SHP77 (cell line): Measurements from ENCODE around the gene TRUB2.
"Not testable (repeated sequence)": the region's sequence is repeated elsewhere in the genome, so short reads cannot be mapped to it uniquely, and the experiment has no call there.

Source experiments
- DNase-seq, 2 experiments: peaks; one replicate each; lab custom pipeline; 2025; lab: John Stamatoyannopoulos, UW

Gene TRUB2

GRCh38 chr9:128340691-128341434 lies 18.6 kb upstream of the TRUB2 start:
- no peak for DNase-seq

GRCh38 chr9:128339761-128340690 lies 17.8 kb upstream of the TRUB2 start, which contains the start of gene SLC27A4:
SLC27A4 (plus strand) TSS chr9:128340527; CDS start chr9:128343133, 2,606 bp downstream.
- peak; percentile 66 to 81 for DNase-seq

- not testable (repeated sequence) for DNase-seq
These were observed 16.8 kb upstream of the TRUB2 start for GRCh38 chr9:128338852-128339614.

GRCh38 chr9:128337936-128338335 lies 15.7 kb upstream of the TRUB2 start:
- DNase-seq = no peak

DNA sequence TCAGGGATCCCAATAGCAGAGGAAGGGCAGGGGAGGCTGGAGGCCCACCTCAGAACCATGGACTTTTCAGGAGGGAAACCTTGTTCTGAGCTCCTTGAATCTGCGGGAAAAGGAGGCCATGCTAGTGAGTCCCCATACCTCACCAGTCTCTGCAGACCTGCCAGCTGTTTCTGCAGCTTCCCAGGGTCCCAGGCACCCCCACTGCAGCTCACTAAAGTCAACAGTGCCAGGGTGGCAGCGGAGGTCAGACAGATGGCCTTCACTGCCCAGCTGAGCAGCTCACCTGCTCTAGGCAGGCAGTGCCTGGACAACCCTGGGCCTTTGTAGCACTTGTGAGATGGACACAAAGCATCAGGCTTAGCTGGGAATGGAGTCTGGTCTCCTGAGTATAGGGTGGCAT lies 13.7 kb upstream of the TRUB2 start:
- no peak for DNase-seq

DNA sequence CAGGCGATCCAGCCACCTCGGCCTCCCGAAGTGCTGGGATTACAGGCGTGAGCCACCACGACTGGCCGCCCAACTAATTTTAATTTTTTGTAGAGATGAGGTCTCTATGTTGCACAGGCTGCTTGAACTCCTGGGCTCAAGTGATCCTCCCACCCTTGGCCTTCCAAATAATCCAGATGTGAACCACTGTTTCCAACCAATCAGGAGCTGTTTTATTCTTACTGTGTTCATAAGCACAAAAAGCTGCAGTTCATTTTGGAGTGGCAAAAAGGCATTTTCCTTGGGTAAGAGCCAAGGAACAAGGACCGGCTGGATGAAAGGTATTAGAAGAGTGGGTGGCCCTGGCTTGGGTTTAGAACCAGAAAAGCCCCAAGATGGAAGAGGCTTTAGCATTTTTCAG lies 12.9 kb upstream of the TRUB2 start:
- DNase-seq = no peak

GRCh38 chr9:128333451-128333869 lies 11.2 kb upstream of the TRUB2 start:
- no peak for DNase-seq

GRCh38 chr9:128325629-128326028 lies 3.4 kb upstream of the TRUB2 start:
- no peak for DNase-seq

- DNase-seq = no peak
These were observed 2.2 kb upstream of the TRUB2 start for GRCh38 chr9:128324401-128324800.

- DNase-seq = no peak
These were observed 1.5 kb upstream of the TRUB2 start for GRCh38 chr9:128323791-128324190.

GRCh38 chr9:128323212-128323730 lies 1.0 kb upstream of the TRUB2 start:
- no peak for DNase-seq

- DNase-seq = no peak
These were observed 306 bp downstream of the TRUB2 start for GRCh38 chr9:128321879-128322403.

DNA sequence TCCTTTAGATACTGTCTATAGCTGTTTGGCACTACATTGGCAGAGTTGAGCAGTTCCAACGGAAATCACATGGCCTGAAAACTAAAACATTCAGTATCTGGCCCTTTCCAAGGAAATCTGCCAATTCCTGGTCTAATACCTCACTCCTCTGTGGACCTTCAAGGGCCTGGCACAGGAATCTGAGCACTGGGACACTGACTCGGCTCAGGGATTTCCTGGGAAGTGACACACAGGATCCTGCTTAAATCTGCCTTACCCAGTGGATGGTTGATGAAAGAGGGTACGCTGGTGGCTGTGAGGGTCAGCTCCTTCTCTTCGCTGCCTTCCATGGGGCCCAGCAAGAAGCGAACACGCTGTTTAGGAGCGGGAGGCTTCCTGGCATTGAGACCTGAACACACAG lies 904 bp downstream of the TRUB2 start:
- no peak for DNase-seq

- no peak for DNase-seq
These were observed 4.6 kb downstream of the TRUB2 start for GRCh38 chr9:128317629-128318028.

GRCh38 chr9:128316421-128316820 lies 5.8 kb downstream of the TRUB2 start:
- DNase-seq = no peak

GRCh38 chr9:128314697-128315096 lies 7.5 kb downstream of the TRUB2 start:
- DNase-seq = no peak

DNA sequence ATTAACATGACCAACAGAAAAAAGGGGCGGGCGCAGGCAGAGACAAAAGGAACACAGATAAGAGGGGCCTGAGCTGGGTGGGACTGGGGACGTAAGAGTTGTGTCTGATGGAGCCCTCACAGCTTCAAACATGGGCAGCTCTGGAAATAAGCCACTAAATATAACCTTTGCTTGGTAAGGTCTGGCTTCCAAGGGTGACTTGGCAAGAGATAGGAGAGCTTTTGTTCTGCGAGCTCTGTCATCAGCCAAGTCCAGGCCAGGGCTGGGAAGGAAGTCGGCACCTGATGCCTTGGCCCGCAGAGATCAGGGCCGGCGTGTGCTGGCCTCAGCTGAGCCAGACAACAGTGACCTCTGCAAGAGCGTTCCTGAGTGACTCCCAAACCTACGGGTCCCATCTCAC lies 11.8 kb downstream of the TRUB2 start:
- DNase-seq = no peak

DNA sequence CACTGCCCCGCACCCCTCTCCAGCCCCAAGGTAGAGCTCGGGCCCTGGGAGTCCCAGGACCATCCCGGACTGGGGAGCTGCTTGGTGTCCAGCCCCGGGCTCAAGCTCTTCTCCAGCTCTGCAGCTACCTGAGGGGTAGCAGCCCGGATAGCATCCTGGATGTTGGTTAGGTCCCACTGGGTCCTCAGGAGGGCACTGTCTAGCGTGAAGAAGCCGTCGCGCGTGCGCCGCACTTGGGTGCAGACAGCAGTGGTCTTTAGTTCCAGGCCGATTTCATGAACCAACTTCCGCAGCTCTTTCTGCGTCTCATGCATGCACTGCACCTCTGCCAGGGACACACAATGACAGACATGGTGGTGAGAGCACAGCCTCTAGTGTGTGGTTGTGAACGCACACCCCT lies 12.7 kb downstream of the TRUB2 start:
- no peak for DNase-seq

DNA sequence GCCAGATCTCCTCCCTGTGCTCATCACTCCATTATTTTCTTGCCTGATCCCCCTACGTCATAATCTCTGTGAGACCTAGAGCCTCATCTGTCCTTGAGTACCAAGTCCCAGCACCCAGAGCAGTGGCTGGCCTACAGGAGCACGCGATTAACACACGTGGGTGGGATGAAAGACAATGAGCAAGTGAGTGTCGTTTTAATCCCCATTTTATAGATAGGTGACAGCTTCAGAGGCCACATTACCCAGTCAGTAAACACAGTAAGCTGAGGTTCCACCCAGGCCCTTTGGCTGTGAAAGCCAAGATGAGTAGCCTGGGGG lies 17.3 kb downstream of the TRUB2 start:
- no peak for DNase-seq

GRCh38 chr9:128304136-128304970 lies 17.9 kb downstream of the TRUB2 start:
- DNase-seq = no peak
